Glutamatergic neuron (in vitro differentiated cells): ENCODE results near the gene REXO4. TPM values are rescaled to one million over a fixed set of nuclear protein-coding genes. Genes with fewer than 3 reads are reported as not detected.

Experiments used
- DNase-seq: peaks from one replicate; pipeline ENCODE4 v3.0.0; 2022
- H3K27ac Mint-ChIP-seq: one replicate; pipeline ENCODE4 v1.8.0; 2020; ENCODE audit warnings: mild to moderate bottlenecking, mixed read lengths, inconsistent platforms; ENCODE audit not compliant: unreplicated experiment
- H3K27me3 Mint-ChIP-seq: one replicate; pipeline ENCODE4 v1.8.0; 2020; ENCODE audit warnings: mild to moderate bottlenecking, moderate library complexity, mixed read lengths, inconsistent platforms; ENCODE audit not compliant: unreplicated experiment
- H3K36me3 Mint-ChIP-seq: one replicate; pipeline ENCODE4 v1.8.0; 2020; ENCODE audit warnings: mild to moderate bottlenecking, mixed read lengths, inconsistent platforms; ENCODE audit not compliant: unreplicated experiment
- H3K4me1 Mint-ChIP-seq: one replicate; pipeline ENCODE4 v1.8.0; 2020; ENCODE audit warnings: mild to moderate bottlenecking, low read depth, mixed read lengths, inconsistent platforms; ENCODE audit not compliant: unreplicated experiment
- H3K4me3 Mint-ChIP-seq: one replicate; pipeline ENCODE4 v1.8.0; 2020; ENCODE audit warnings: mild to moderate bottlenecking, mixed read lengths, inconsistent platforms; ENCODE audit not compliant: unreplicated experiment
- H3K9me3 Mint-ChIP-seq: one replicate; pipeline ENCODE4 v1.8.0; 2020; ENCODE audit warnings: mild to moderate bottlenecking, moderate library complexity, mixed read lengths, inconsistent platforms; ENCODE audit not compliant: unreplicated experiment
- CTCF ChIP-seq: fragments of 200-600 bp; sonication (generic); IDR thresholded peaks from one replicate; pipeline ENCODE4 v1.5.0; 2021; ENCODE audit not compliant: partially characterized antibody, unreplicated experiment
- total RNA-seq: library from RNA; stranded (reverse); fragmentation: NEBNext Ultra II Directional; extraction: Animal tissue kit (Norgen Biotek cat#: 25700); gene quantifications from one replicate; pipeline ENCODE4 v1.2.1, GENCODE V29; 2021; ENCODE audit not compliant: unreplicated experiment

Gene REXO4
- total RNA-seq, 1 donor from 2014 or later, result 20.4 TPM

DNA sequence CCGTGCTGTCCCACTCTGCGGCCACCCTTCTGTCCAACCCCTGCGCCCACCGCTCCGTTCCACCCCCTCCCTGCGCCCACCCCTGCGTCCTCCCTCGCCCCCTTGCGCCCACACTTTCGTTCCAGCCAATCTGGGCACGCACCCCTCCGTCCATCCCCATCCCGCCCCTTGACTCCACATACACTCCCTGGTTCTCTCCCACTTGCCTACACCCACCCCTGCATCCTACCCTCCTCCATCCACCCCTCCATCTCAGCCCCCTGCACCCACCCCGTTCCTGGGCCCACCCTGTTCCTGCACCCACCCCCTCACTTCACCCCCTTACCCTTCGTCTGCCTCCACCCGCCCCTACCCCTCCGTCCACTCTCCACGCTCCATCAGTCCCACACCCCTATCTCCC is 11.4 kb upstream of the REXO4 start:
- TF ChIP-seq CTCF, result no peak
- H3K4me3 Mint-ChIP-seq, result no peak overlapping the region
- DNase-seq, result no peak
- H3K27ac Mint-ChIP-seq, result no peak overlapping the region
- peaks cover 4% of the 10 kb centered on the region for H3K9me3 Mint-ChIP-seq
- peaks cover 6% of the 10 kb centered on the region for H3K36me3 Mint-ChIP-seq
- peaks cover 2% of the 10 kb centered on the region for H3K4me1 Mint-ChIP-seq
- H3K27me3 Mint-ChIP-seq, result no peaks in the 10 kb centered on the region

DNA sequence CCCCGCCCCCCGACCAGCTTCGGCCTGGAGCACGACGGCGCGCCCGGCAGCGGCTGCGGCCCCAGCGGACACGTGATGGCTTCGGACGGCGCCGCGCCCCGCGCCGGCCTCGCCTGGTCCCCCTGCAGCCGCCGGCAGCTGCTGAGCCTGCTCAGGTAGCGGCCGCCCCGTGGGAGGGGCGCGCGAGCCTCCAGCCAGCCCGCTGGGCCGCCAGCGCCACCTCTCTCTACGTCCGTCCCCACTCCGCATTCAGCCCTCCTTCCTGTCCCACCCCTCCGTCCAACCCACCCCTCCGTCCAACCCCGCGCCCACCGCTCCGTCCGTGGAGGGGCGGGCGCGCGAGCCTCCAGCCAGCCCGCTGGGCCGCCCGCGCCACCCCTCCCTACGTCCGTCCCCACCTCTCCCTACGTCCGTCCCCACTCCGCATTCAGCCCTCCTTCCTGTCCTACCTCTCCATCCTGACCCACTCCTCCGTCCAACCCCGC is 10.8 kb upstream of the REXO4 start:
- H3K36me3 Mint-ChIP-seq, result peaks cover 6% of the 10 kb centered on the region
- peaks cover 4% of the 10 kb centered on the region for H3K9me3 Mint-ChIP-seq
- H3K27ac Mint-ChIP-seq, result no peak overlapping the region
- peak; percentile 58 for DNase-seq
- H3K27me3 Mint-ChIP-seq, result no peaks in the 10 kb centered on the region
- TF ChIP-seq CTCF, result no peak
- H3K4me3 Mint-ChIP-seq, result no peak overlapping the region
- H3K4me1 Mint-ChIP-seq, result peaks cover 2% of the 10 kb centered on the region

GRCh38 chr9:133427658-133428348 is 10.0 kb upstream of the REXO4 start:
- DNase-seq, result no peak
- no peak for TF ChIP-seq CTCF
- Mint-ChIP-seq H3K4me1 (peaks cover 2% of the 10 kb centered on the region), H3K4me3 (peak overlapping the region; percentile 81), H3K9me3 (peaks cover 4% of the 10 kb centered on the region), H3K36me3 (peaks cover 6% of the 10 kb centered on the region), H3K27me3 (no peaks in the 10 kb centered on the region), H3K27ac (no peak overlapping the region)

- Mint-ChIP-seq H3K27me3 (peaks cover 2% of the 10 kb centered on the region), H3K36me3 (peaks cover 6% of the 10 kb centered on the region), H3K27ac (no peak overlapping the region), H3K4me1 (peaks cover 2% of the 10 kb centered on the region), H3K4me3 (no peak overlapping the region), H3K9me3 (peaks cover 6% of the 10 kb centered on the region)
- no peak for DNase-seq
- no peak for TF ChIP-seq CTCF
Measured at GRCh38 chr9:133426011-133426410, 8.2 kb upstream of the REXO4 start.

DNA sequence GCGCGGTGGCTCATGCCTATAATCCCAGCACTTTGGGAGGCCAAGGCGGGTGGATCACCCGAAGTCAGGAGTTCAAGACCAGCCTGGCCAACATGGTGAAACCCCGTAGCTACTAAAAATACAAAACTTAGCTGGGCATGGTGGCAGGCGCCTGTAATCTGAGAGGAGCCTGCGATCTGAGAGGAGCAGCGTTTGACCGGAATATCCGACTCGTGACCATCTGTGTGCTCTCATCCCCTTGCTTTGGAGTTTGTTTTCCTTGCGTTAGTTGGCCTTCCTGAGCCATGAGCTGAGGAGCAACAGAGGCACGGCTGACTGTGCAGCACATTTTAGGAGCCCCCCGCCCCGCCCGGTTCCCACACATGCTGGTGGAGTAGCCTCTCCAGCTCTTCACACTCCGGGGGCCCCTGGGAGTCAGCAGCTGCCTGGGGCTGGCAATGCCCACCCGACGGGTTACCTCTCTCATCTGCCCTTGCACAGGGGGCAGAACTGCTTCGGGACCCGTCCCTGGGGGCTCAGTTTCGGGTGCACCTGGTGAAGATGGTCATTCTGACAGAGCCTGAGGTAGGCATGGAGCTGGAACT is 7.3 kb upstream of the REXO4 start:
- Mint-ChIP-seq H3K4me1 (peaks cover 2% of the 10 kb centered on the region), H3K27ac (no peak overlapping the region), H3K27me3 (peaks cover 2% of the 10 kb centered on the region), H3K9me3 (peaks cover 6% of the 10 kb centered on the region), H3K36me3 (peaks cover 6% of the 10 kb centered on the region), H3K4me3 (no peak overlapping the region)
- DNase-seq, result no peak
- no peak for TF ChIP-seq CTCF
